ENCODE data around the gene IRAK4. TPM values are rescaled to one million over a fixed set of nuclear protein-coding genes. Genes with fewer than 3 reads are reported as not detected.
A peak's percentile ranks its signal among the peaks of the same experiment; 100 is the strongest.

Gene IRAK4
- total RNA-seq, 2 experiments from 2014 or later, result 17.3 to 28.9 TPM

GRCh38 chr12:43836475-43836989, 77.8 kb downstream of the IRAK4 start:
- intact Hi-C loops (cut with micrococcal nuclease; ENCODE audit: unreplicated experiment), result loop anchor here (1.0 to 2.0 kb wide), 2 partner anchors 30 to 78 kb away; partner anchors contain the start of genes IRAK4, PUS7L and TWF1
- POLR2A ChIA-PET, result interaction anchor here (1.2 to 5.8 kb wide), 3 partner anchors 26 to 77 kb away, joined by 4 to 42 read pairs (median 6); partner anchors contain the start of gene TWF1
- H3K9me2 ChIP-seq (ENCODE audit: insufficient read depth, low read length), result no peaks in the 10 kb centered on the region
- peak overlapping the region; percentile 74 for H3K4me2 ChIP-seq (ENCODE audit: low read length)
- TSS peak; percentile 68 for BruUV-seq (replicated peaks)
- H3K27ac ChIP-seq (ENCODE audit: low read depth, low read length, poor library complexity, severe bottlenecking), result peak overlapping the region; percentile 28
- H3K4me1 ChIP-seq (ENCODE audit: insufficient read depth, low read length, poor library complexity, severe bottlenecking), result peaks cover 14% of the 10 kb centered on the region
- no peaks in the 10 kb centered on the region for H3K9me3 ChIP-seq (ENCODE audit: low read length)
- peak overlapping the region; percentile 97 for H2AFZ ChIP-seq (ENCODE audit: low read length)
- H3K36me3 ChIP-seq (ENCODE audit: insufficient read depth, low read length), result no peaks in the 10 kb centered on the region
- no peaks in the 10 kb centered on the region for H3K79me2 ChIP-seq (ENCODE audit: insufficient read depth, low read depth, low read length)
- no peaks in the 10 kb centered on the region for H4K20me1 ChIP-seq (ENCODE audit: insufficient read depth, low read length)
- H3K4me3 ChIP-seq (ENCODE audit: low read depth, low read length, poor library complexity, severe bottlenecking), result peak overlapping the region; percentile 83
- no peak for DNase-seq (ENCODE audit: low spot score)
- TF ChIP-seq EZH2phosphoT487 (IDR thresholded peaks at IDR 0.05; ENCODE audit: borderline replicate concordance, low read depth, low read length), result no peak
- TF ChIP-seq, protein P1, sequence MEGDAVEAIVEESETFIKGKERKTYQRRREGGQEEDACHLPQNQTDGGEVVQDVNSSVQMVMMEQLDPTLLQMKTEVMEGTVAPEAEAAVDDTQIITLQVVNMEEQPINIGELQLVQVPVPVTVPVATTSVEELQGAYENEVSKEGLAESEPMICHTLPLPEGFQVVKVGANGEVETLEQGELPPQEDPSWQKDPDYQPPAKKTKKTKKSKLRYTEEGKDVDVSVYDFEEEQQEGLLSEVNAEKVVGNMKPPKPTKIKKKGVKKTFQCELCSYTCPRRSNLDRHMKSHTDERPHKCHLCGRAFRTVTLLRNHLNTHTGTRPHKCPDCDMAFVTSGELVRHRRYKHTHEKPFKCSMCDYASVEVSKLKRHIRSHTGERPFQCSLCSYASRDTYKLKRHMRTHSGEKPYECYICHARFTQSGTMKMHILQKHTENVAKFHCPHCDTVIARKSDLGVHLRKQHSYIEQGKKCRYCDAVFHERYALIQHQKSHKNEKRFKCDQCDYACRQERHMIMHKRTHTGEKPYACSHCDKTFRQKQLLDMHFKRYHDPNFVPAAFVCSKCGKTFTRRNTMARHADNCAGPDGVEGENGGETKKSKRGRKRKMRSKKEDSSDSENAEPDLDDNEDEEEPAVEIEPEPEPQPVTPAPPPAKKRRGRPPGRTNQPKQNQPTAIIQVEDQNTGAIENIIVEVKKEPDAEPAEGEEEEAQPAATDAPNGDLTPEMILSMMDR (conservative IDR thresholded peaks at IDR 0.05; ENCODE audit: low read length), result no peak
- CTCF ChIA-PET (ENCODE audit: unreplicated experiment), result no interaction called here

Other genes starting within 250 kb of the IRAK4 start
- gene ADAMTS20, start 206.7 kb upstream of the IRAK4 start, total RNA-seq (2014; rRNA removed; shearing (Covaris generic)), result not detected in 2 replicates
- gene ADAMTS20, start 206.7 kb upstream of the IRAK4 start, total RNA-seq (2022), result not detected in 2 replicates
- 20.5 and 21.1 TPM in 2 replicates for gene PUS7L, start 161 bp upstream of the IRAK4 start, total RNA-seq (2014; rRNA removed; shearing (Covaris generic))
- gene PUS7L, start 161 bp upstream of the IRAK4 start, total RNA-seq (2022), result 23.3 and 27.0 TPM in 2 replicates
- gene TWF1, start 47.4 kb downstream of the IRAK4 start, total RNA-seq (2014; rRNA removed; shearing (Covaris generic)), result 20.6 and 29.4 TPM in 2 replicates
- gene TWF1, start 47.4 kb downstream of the IRAK4 start, total RNA-seq (2022), result 22.0 and 26.1 TPM in 2 replicates
- gene TMEM117, start 77.1 kb downstream of the IRAK4 start, total RNA-seq (2014; rRNA removed; shearing (Covaris generic)), result 0.95 and 2.3 TPM in 2 replicates
- 6.4 and 7.1 TPM in 2 replicates for gene TMEM117, start 77.1 kb downstream of the IRAK4 start, total RNA-seq (2022)

All from OCI-LY7 (cell line).